ENCODE data around the gene ATXN10.

Gene ATXN10

DNA sequence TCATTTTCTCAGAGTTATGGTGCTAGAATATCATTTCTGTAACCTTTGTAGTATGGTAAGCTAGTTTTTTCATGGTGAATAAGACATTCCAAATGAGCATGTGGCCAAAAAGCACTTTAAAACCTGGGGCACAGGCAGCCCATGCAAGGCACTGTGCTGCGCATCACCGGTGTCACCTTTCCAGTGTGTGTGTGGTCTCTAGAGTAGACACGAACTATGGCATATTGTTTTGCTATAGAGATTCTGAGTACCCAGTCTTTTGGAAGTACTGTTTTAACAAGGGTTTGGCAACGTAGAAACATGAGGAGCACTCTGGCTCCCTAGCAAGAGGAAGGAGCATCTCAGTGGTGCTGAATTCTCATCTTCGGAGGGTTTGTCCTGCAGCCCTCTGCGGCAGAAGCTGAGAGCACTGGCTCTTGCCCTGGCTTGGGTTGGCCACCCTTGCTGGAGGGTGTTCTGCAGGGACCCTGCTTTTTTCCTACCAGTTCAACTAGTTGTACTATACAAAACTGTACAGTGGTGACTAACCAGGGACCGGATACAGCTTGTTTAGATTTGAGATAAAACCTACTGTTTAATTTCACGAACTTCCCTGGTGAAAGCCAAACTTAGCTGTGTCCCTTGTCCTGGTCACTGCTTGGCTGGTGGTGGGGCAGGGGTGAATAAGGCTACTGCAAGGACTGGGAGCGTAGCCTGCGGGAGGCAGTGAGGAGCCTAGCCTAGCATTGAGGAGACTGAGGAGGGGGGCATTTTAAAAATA is 135.7 kb downstream of the ATXN10 start:
- peaks cover 23% of the 10 kb centered on the region for H3K4me1 ChIP-seq (ENCODE audit: insufficient read depth, poor library complexity, severe bottlenecking)
- no peaks in the 10 kb centered on the region for H3K9me3 ChIP-seq (ENCODE audit: severe bottlenecking)
- H3K36me3 ChIP-seq (ENCODE audit: low read depth) = peaks cover 41% of the 10 kb centered on the region
- DNase-seq (ENCODE audit: low spot score) (no peak), ATAC-seq (ENCODE audit: low read depth) (no peak)
- H3K27me3 ChIP-seq (ENCODE audit: insufficient read depth, poor library complexity, severe bottlenecking) = no peaks in the 10 kb centered on the region
- TF ChIP-seq, protein P1, sequence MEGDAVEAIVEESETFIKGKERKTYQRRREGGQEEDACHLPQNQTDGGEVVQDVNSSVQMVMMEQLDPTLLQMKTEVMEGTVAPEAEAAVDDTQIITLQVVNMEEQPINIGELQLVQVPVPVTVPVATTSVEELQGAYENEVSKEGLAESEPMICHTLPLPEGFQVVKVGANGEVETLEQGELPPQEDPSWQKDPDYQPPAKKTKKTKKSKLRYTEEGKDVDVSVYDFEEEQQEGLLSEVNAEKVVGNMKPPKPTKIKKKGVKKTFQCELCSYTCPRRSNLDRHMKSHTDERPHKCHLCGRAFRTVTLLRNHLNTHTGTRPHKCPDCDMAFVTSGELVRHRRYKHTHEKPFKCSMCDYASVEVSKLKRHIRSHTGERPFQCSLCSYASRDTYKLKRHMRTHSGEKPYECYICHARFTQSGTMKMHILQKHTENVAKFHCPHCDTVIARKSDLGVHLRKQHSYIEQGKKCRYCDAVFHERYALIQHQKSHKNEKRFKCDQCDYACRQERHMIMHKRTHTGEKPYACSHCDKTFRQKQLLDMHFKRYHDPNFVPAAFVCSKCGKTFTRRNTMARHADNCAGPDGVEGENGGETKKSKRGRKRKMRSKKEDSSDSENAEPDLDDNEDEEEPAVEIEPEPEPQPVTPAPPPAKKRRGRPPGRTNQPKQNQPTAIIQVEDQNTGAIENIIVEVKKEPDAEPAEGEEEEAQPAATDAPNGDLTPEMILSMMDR (IDR thresholded peaks at IDR 0.05; ENCODE audit: poor library complexity, severe bottlenecking) = no peak
- H3K4me3 ChIP-seq (ENCODE audit: severe bottlenecking) = no peak overlapping the region
- H3K27ac ChIP-seq (ENCODE audit: poor library complexity, severe bottlenecking) = peak overlapping the region; percentile 88

- no peak for DNase-seq (ENCODE audit: low spot score)
- Histone ChIP-seq H3K4me1 (ENCODE audit: insufficient read depth, poor library complexity, severe bottlenecking) (no peaks in the 10 kb centered on the region), H3K4me3 (ENCODE audit: severe bottlenecking) (no peak overlapping the region), H3K27me3 (ENCODE audit: insufficient read depth, poor library complexity, severe bottlenecking) (no peaks in the 10 kb centered on the region), H3K27ac (ENCODE audit: poor library complexity, severe bottlenecking) (no peak overlapping the region), H3K36me3 (ENCODE audit: low read depth) (peaks cover 46% of the 10 kb centered on the region), H3K9me3 (ENCODE audit: severe bottlenecking) (no peaks in the 10 kb centered on the region)
- ATAC-seq (ENCODE audit: low read depth) = no peak
- TF ChIP-seq, protein P1 (IDR thresholded peaks at IDR 0.05; ENCODE audit: poor library complexity, severe bottlenecking) = no peak
These were observed 141.3 kb downstream of the ATXN10 start for GRCh38 chr22:45812910-45813309.

DNA sequence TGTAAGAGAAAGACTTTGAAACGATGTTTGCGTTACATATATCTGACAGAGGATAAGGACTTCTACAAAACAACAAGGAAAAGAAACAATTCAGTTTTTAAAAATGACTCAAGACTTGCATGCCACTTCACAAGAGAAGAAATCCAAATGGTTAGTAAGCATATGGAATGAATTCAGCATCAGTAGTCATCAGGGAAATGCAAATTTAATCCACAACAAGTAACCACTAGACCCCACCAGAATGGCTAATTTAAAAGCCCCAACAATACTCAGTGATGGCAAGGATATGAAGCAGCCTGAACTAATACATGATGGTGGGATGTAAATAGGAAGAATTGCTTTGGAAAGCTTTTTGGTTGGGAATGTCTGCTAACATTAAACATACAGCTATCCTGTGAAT is 142.6 kb downstream of the ATXN10 start:
- H3K4me3 ChIP-seq (ENCODE audit: severe bottlenecking) = no peak overlapping the region
- ATAC-seq (ENCODE audit: low read depth) (no peak), DNase-seq (ENCODE audit: low spot score) (no peak)
- H3K27me3 ChIP-seq (ENCODE audit: insufficient read depth, poor library complexity, severe bottlenecking) = no peaks in the 10 kb centered on the region
- no peak overlapping the region for H3K27ac ChIP-seq (ENCODE audit: poor library complexity, severe bottlenecking)
- H3K36me3 ChIP-seq (ENCODE audit: low read depth) = peaks cover 41% of the 10 kb centered on the region
- no peaks in the 10 kb centered on the region for H3K9me3 ChIP-seq (ENCODE audit: severe bottlenecking)
- no peaks in the 10 kb centered on the region for H3K4me1 ChIP-seq (ENCODE audit: insufficient read depth, poor library complexity, severe bottlenecking)
- TF ChIP-seq, protein P1 (IDR thresholded peaks at IDR 0.05; ENCODE audit: poor library complexity, severe bottlenecking) = no peak

GRCh38 chr22:45816776-45817175 is 145.1 kb downstream of the ATXN10 start:
- no peak for ATAC-seq (ENCODE audit: low read depth)
- Histone ChIP-seq H3K4me1 (ENCODE audit: insufficient read depth, poor library complexity, severe bottlenecking) (no peaks in the 10 kb centered on the region), H3K36me3 (ENCODE audit: low read depth) (peaks cover 24% of the 10 kb centered on the region), H3K27me3 (ENCODE audit: insufficient read depth, poor library complexity, severe bottlenecking) (no peaks in the 10 kb centered on the region), H3K27ac (ENCODE audit: poor library complexity, severe bottlenecking) (no peak overlapping the region), H3K4me3 (ENCODE audit: severe bottlenecking) (no peak overlapping the region), H3K9me3 (ENCODE audit: severe bottlenecking) (no peaks in the 10 kb centered on the region)
- TF ChIP-seq, protein P1 (IDR thresholded peaks at IDR 0.05; ENCODE audit: poor library complexity, severe bottlenecking) = no peak
- no peak for DNase-seq (ENCODE audit: low spot score)

DNA sequence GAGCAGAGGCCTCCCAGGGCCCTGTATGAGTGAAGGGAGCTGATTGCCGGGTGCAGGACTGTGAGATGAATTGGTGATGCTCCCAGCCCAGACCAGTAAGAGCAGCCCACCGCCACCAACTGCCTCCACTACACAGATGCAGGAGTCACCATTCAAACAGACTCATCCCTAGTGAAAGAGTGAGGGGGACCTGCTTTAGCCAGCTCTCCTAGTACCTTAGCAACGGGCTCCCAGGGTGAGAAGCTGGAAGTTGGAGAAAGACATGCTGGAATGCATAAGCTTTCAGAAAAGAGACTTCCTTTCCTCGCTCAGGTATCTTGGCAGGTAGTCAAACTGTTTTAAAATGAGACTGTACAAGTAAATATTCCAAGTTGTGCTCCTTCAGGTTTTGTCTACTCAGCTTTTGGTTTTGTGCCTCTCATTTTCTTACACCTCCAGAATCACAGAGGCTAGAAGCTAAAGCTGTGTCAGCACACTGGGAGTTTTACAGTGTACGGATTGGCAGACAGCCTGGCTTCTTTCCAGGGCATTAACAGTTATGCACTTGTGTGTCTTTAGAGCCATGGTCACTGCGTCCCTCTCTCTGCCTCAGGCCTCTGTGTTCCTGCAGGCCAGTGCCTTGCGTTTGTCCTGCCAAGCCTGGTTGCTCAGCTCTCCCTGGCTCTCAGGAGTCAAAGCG is 146.2 kb downstream of the ATXN10 start:
- ATAC-seq (ENCODE audit: low read depth) (no peak), DNase-seq (ENCODE audit: low spot score) (no peak)

More for the DNA sequence above, 146.2 kb downstream of the ATXN10 start:
- no peaks in the 10 kb centered on the region for H3K4me1 ChIP-seq (ENCODE audit: insufficient read depth, poor library complexity, severe bottlenecking)
- no peak overlapping the region for H3K4me3 ChIP-seq (ENCODE audit: severe bottlenecking)
- H3K9me3 ChIP-seq (ENCODE audit: severe bottlenecking) = no peaks in the 10 kb centered on the region
- TF ChIP-seq, protein P1 (IDR thresholded peaks at IDR 0.05; ENCODE audit: poor library complexity, severe bottlenecking) = no peak
- no peaks in the 10 kb centered on the region for H3K27me3 ChIP-seq (ENCODE audit: insufficient read depth, poor library complexity, severe bottlenecking)
- H3K27ac ChIP-seq (ENCODE audit: poor library complexity, severe bottlenecking) = no peak overlapping the region
- peaks cover 24% of the 10 kb centered on the region for H3K36me3 ChIP-seq (ENCODE audit: low read depth)

All from RWPE2 (cell line).